ENCODE measurements around the gene OVOL3. TPM values are rescaled to one million over a fixed set of nuclear protein-coding genes. Genes with fewer than 3 reads are reported as not detected.

The OVOL3 gene
- total RNA-seq, 1 experiment from 2014 or later, result not detected

DNA sequence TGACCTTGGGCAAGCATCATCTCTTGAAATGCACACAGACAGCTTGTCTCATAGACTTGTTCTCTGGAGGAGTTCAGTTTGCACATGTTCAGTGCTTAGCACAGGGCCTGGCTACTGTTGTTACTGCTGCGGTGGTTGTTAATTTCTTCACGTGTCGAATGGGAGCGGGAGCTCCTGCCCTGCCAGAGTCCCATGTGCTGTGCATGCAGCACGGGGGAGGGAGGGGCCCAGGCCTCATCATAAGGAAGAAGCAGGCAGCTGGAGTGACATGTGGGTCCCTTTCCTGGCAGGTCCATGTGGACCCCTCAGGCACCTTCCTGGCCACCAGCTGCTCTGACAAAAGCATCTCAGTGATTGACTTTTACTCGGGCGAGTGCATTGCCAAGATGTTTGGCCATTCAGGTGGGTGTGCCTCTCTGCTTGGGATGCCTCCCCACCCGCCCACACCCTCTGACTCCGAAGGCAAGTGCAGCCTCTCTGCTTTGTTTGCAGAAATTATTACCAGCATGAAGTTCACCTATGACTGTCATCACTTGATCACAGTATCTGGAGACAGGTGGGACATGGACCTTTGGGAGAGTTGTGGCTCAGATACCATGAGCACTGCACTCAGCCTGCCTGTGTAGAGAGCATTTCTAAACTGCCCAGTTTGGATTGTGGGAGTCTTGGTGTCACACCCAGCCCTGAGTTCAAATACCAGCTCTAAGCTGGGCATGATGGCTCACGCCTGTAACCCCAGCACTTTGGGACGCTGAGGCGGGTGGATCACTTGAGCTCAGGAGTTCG, 19.8 kb upstream of the OVOL3 start:
- H3K36me3 ChIP-seq (replicated peaks; ENCODE audit: control insufficient read depth, insufficient read depth, low read length), result peaks cover 44% of the 10 kb centered on the region
- no peaks in the 10 kb centered on the region for H3K27me3 ChIP-seq (ENCODE audit: control insufficient read depth, insufficient read depth, low read length)
- no peak overlapping the region for H3K4me3 ChIP-seq (ENCODE audit: insufficient read depth, low read depth, low read length)
- DNase-seq, result no peak

DNA sequence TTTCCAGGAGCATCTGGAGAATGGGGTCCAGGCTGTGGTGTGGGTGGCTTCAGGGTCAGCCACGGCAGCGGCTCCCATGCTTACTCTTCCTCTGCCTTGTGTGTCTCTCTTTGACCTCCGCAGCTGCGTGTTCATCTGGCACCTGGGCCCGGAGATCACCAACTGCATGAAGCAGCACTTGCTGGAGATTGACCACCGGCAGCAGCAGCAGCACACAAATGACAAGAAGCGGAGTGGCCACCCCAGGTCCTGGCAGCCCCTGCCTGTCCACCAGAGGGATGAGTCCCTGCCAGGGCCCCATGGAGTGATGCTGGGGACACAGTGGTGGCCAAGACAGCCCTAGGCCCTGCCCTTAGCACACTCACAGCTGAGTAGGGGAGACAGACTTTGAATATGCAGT, 18.4 kb upstream of the OVOL3 start:
- H3K4me3 ChIP-seq (ENCODE audit: insufficient read depth, low read depth, low read length), result no peak overlapping the region
- DNase-seq, result no peak
- H3K36me3 ChIP-seq (replicated peaks; ENCODE audit: control insufficient read depth, insufficient read depth, low read length), result peaks cover 43% of the 10 kb centered on the region
- H3K27me3 ChIP-seq (ENCODE audit: control insufficient read depth, insufficient read depth, low read length), result no peaks in the 10 kb centered on the region

DNA sequence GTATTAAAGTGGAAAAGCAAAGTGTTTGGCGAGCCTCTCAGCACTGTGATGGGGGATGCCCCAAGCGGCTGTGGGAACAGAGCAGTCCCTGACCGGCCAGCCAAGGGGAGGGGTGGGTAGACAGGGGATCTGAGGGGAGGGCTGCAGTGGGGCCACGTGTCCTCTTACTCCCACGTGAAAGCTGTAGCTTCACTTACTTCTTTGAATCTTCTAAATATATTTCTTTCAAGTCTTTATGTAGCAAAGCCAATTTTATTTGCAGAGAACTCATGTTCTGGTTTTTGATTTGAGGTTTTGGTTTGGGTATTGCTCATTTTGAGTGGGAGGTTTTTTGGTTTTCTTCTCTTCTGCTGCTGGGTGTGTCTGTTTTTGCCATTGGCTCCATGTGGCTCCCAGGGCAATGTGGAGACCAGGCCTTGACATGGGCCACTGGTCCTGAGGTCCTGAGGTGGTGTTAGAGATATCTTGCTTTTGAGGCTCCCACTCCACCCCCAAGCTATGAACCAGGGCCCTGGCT, 17.7 kb upstream of the OVOL3 start:
- no peak for DNase-seq
- no peaks in the 10 kb centered on the region for H3K27me3 ChIP-seq (ENCODE audit: control insufficient read depth, insufficient read depth, low read length)
- peaks cover 42% of the 10 kb centered on the region for H3K36me3 ChIP-seq (replicated peaks; ENCODE audit: control insufficient read depth, insufficient read depth, low read length)
- H3K4me3 ChIP-seq (ENCODE audit: insufficient read depth, low read depth, low read length), result no peak overlapping the region

DNA sequence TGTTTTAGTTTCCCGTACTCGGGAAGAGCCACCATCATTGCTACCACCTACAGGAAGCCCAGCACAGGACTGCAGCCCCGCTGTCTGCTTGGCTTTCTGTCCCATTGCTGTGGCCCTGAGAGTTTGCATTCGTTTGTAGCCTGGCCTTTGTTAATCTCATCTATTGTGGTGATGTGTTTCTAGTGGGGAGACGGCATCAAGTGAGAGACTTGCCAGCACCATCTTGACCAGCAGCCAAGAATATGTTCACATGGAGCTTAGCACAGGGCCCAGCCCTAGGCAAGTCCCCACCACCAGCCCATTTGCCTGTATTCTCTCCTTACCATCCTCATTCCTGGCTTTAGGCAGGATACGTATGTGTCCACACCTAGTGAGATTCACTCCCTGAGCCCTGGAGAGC, 17.3 kb upstream of the OVOL3 start:
- no peak for DNase-seq
- Histone ChIP-seq H3K4me3 (ENCODE audit: insufficient read depth, low read depth, low read length) (no peak overlapping the region), H3K27me3 (ENCODE audit: control insufficient read depth, insufficient read depth, low read length) (no peaks in the 10 kb centered on the region), H3K36me3 (replicated peaks; ENCODE audit: control insufficient read depth, insufficient read depth, low read length) (peaks cover 39% of the 10 kb centered on the region)

DNA sequence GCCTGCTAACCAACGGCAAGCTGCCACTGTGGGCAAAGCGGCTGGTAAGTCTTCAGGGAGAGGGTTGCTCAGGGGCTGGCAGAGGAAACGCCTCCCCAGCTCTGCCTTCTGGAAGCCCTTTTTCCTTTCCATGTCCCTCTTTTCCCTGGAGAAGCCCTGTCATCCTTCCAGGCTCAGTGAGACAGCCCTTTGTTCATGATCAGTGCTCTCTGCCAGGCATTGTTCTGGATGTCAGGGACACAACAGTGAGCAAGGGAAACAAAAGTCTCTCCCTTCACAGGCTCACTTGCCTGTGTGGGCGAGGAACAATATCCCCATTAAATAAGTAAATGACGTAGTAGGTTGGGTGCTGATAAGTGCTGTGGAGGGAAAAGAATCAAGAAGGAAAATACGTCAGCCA, 13.9 kb upstream of the OVOL3 start:
- DNase-seq, result no peak
- Histone ChIP-seq H3K36me3 (replicated peaks; ENCODE audit: control insufficient read depth, insufficient read depth, low read length) (peaks cover 35% of the 10 kb centered on the region), H3K4me3 (ENCODE audit: insufficient read depth, low read depth, low read length) (no peak overlapping the region), H3K27me3 (ENCODE audit: control insufficient read depth, insufficient read depth, low read length) (no peaks in the 10 kb centered on the region)

DNA sequence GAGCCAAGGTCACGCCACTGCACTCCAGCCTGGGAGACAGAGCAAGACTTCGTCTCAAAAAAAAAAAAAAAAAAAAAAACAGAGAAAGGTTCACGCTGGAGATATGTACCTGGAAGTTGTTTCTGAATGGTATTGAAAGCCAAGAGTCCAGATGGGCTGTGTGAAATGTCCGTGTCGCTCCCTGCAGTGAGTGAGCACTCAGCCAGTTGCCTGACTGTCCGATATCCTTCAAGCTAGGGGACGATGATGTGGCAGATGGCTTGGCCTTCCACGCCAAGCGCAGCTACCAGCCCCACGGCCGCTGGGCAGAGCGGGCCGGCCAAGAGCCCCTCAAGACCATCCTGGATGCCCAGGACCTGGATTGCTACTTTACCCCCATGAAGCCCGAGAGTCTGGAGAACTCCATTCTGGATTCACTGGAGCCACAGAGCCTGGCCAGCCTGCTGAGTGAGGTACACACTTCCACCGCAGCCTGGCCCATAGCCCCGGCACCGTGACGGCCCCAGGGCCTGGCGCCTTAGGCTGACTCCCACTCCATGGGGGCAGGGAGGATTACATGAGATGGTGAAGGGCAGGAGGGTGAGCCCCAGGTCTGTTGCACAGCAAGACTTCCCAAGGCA, 11.7 kb upstream of the OVOL3 start:
- DNase-seq, result no peak
- H3K36me3 ChIP-seq (replicated peaks; ENCODE audit: control insufficient read depth, insufficient read depth, low read length), result peaks cover 45% of the 10 kb centered on the region
- no peak overlapping the region for H3K4me3 ChIP-seq (ENCODE audit: insufficient read depth, low read depth, low read length)
- H3K27me3 ChIP-seq (ENCODE audit: control insufficient read depth, insufficient read depth, low read length), result no peaks in the 10 kb centered on the region

DNA sequence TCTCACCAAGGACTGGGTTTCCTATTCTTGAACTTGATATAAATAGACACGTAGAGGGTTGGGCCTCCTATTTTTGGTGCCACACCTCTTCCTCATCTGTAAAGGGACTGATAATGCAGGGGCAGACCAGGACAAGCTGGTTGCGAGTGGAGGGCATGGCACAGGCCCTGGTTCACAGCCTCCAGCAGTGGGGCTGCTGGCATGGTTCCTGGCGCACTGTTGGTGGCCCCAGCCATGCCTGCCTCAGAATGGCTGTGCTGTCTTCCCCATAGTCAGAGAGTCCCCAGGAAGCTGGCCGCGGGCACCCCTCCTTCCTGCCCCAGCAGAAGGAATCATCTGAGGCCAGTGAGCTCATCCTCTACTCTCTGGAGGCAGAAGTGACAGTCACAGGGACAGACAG, 10.5 kb upstream of the OVOL3 start:
- H3K27me3 ChIP-seq (ENCODE audit: control insufficient read depth, insufficient read depth, low read length), result no peaks in the 10 kb centered on the region
- H3K36me3 ChIP-seq (replicated peaks; ENCODE audit: control insufficient read depth, insufficient read depth, low read length), result peaks cover 46% of the 10 kb centered on the region
- H3K4me3 ChIP-seq (ENCODE audit: insufficient read depth, low read depth, low read length), result no peak overlapping the region
- no peak for DNase-seq

DNA sequence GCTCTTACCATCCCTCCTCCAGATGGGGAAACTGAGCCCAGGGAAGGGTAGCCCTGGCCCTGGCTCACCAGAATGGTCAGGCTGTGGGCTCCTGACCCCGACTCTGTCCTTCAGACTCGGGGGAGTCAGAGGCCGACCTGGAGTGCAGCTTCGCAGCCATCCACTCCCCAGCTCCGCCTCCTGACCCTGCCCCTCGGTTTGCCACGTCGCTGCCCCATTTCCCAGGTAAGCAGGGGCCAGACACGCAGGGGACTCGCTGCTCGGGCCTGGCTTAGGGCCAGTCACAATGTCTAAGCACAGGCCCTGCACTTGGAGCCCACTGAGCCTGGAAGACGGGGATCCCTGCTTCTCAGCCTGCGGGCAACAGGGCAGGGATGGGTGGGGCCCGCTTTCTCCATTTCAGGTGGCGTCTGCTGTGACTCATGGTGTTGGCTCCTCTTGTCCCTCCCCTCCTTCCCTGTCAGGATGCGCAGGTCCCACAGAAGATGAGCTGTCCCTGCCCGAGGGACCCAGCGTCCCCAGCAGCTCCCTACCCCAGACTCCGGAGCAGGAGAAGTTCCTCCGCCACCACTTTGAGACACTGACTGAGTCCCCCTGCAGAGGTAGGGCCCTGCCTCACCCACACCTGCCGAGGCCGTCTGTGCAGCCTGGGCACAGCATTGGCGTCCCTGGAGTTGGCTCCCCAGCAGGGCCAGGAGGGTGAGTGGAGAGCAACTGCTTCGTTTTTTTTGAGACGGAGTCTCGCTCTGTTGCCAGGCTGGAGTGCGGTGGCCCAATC, 9.2 kb upstream of the OVOL3 start:
- no peaks in the 10 kb centered on the region for H3K27me3 ChIP-seq (ENCODE audit: control insufficient read depth, insufficient read depth, low read length)
- no peak overlapping the region for H3K4me3 ChIP-seq (ENCODE audit: insufficient read depth, low read depth, low read length)
- H3K36me3 ChIP-seq (replicated peaks; ENCODE audit: control insufficient read depth, insufficient read depth, low read length), result peaks cover 43% of the 10 kb centered on the region
- no peak for DNase-seq

DNA sequence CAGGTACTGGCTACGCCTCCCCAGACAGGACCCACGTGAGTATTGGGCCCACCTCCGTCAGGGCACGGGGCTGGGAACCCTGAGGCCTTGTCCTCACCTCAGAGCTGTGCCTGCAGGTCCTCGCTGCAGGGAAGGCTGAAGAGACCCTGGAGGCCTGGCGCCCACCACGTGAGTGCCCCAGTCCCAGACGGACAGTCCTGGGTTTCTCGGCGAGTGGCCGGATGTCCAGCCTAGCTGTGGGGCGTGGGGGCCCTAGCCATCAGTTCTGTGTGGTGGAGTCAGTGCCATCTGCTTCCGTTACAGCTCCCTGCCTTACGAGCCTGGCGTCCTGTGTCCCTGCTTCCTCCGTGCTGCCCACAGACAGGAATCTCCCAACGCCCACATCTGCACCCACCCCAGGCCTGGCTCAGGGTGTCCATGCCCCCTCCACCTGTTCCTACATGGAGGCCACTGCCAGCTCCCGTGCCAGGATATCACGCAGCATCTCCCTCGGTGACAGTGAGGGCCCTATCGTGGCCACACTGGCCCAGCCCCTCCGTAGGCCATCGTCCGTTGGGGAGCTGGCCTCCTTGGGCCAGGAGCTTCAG, 7.8 kb upstream of the OVOL3 start:
- H3K27me3 ChIP-seq (ENCODE audit: control insufficient read depth, insufficient read depth, low read length), result no peaks in the 10 kb centered on the region
- DNase-seq, result no peak
- H3K4me3 ChIP-seq (ENCODE audit: insufficient read depth, low read depth, low read length), result no peak overlapping the region
- H3K36me3 ChIP-seq (replicated peaks; ENCODE audit: control insufficient read depth, insufficient read depth, low read length), result peaks cover 39% of the 10 kb centered on the region

DNA sequence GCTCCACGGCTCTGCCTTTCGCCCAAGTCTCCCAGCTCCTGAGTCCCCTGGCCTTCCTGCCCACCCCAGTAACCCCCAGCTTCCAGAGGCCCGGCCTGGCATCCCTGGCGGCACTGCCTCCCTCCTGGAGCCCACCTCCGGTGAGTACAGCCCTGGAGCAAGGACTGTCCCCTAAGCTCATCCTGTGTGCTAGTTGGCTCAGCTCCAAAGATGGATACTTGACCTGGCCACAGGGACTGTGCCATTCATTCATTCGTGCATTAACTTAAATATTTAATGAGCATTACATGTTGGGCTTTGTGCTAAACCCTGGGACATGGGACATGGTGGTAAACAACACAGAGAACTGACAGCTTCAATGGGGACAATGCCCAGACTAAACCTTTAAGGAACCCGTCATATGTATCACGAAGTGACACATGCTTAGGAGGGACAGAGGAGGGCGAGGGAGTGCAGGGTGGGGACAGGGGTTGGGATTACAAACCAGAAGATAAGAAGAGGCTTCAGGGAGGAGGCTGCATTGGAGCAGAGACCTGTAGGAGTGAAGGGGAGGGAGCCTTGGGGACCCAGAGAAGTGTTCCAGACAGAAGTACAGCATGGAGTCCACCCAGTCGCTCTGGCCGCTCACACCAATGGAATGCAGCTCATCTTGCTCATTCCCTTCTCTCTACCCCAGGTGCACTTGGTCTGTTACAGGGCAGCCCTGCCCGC, 6.9 kb upstream of the OVOL3 start:
- Histone ChIP-seq H3K36me3 (replicated peaks; ENCODE audit: control insufficient read depth, insufficient read depth, low read length) (peaks cover 36% of the 10 kb centered on the region), H3K27me3 (ENCODE audit: control insufficient read depth, insufficient read depth, low read length) (no peaks in the 10 kb centered on the region), H3K4me3 (ENCODE audit: insufficient read depth, low read depth, low read length) (no peak overlapping the region)
- DNase-seq, result no peak

DNA sequence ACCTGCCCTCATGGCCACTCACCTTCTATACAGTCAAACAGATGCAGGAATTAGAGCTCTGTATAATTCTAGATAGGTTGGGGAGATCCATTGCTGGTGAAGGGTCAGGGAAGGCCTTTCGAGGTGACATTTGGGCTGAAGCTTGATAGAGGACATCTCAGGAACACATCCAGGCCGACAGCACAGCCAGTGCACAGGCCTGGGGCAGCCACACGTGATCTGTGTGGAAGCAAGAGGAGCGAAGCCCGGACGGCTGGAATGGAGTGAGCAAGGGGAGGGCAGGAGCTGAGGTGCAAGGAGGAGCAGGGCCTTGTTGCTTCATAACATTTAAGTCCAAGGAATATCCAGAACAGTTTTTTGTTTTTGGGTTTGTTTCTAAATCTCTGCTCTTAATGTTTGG, 4.5 kb upstream of the OVOL3 start:
- H3K36me3 ChIP-seq (replicated peaks; ENCODE audit: control insufficient read depth, insufficient read depth, low read length), result peaks cover 26% of the 10 kb centered on the region
- DNase-seq, result no peak
- no peak overlapping the region for H3K4me3 ChIP-seq (ENCODE audit: insufficient read depth, low read depth, low read length)
- no peaks in the 10 kb centered on the region for H3K27me3 ChIP-seq (ENCODE audit: control insufficient read depth, insufficient read depth, low read length)

DNA sequence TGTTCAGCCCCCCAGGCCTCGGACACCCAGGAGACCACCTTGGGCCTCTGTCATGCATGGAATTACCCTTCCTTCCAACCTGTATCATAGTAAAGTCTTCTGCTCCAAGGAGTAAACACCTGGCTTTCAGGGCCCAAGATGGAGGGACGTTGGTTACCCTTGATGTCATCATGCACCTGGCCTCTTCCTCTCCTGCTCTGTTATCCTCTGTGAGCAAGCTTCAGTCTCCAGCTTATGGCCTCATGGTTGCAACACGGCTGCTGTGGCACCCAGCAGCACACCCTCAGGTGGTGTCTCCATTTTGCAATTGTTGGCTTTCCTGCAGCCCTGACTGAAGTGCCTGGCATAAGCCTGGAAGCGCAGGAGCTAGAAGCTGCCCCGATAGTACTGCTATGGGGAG, 4.0 kb upstream of the OVOL3 start:
- peaks cover 25% of the 10 kb centered on the region for H3K36me3 ChIP-seq (replicated peaks; ENCODE audit: control insufficient read depth, insufficient read depth, low read length)

DNA sequence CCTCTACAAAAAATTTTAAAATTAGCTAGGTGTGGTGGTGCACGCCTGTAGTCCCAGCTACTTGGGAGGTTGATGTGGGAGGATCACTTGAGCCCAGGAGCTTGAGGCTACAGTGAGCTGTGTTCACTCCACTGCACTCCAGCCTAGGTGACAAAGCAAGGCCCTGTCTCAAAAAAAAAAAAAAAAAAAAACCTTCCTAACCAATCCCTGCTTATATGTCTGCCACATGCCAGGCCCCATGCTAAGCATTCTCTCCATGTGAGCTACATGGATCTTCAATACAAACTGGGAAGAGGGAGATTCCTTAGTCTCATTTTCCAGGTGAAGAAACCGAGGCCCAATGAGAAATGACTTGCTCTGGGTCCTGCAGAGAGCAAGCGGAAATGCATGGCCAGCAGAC, 2.3 kb upstream of the OVOL3 start:
- DNase-seq, result no peak
- H3K36me3 ChIP-seq (replicated peaks; ENCODE audit: control insufficient read depth, insufficient read depth, low read length), result peaks cover 13% of the 10 kb centered on the region

More for the DNA sequence above, 4.0 kb upstream of the OVOL3 start:
- H3K4me3 ChIP-seq (ENCODE audit: insufficient read depth, low read depth, low read length), result no peak overlapping the region
- H3K27me3 ChIP-seq (ENCODE audit: control insufficient read depth, insufficient read depth, low read length), result no peaks in the 10 kb centered on the region
- DNase-seq, result no peak

DNA sequence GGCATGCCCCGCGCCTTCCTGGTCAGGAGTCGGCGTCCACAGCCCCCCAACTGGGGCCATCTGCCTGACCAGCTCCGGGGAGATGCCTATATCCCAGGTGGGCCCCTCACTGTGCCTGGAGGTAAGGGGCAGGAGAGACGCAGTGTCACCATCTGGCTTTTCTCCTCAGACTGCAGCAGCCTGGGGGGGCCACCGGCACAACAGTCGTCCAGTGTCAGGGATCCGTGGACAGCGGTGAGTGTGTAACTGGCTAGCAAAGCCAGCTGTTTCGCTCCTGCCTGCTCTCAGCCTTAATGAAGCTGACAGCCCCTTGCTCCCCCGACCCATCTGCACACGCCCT, 227 bp downstream of the OVOL3 start:
- no peak overlapping the region for H3K4me3 ChIP-seq (ENCODE audit: insufficient read depth, low read depth, low read length)
- no peak for DNase-seq
- H3K27me3 ChIP-seq (ENCODE audit: control insufficient read depth, insufficient read depth, low read length), result no peaks in the 10 kb centered on the region
- H3K36me3 ChIP-seq (replicated peaks; ENCODE audit: control insufficient read depth, insufficient read depth, low read length), result peaks cover 5% of the 10 kb centered on the region

More for the DNA sequence above, 2.3 kb upstream of the OVOL3 start:
- Histone ChIP-seq H3K27me3 (ENCODE audit: control insufficient read depth, insufficient read depth, low read length) (no peaks in the 10 kb centered on the region), H3K4me3 (ENCODE audit: insufficient read depth, low read depth, low read length) (no peak overlapping the region)

Data from H7 (cell line).